Vagina (tissue), 2 donors: ENCODE results near the gene KRTAP9-6.

Experiments
- CTCF ChIP-seq, 3 experiments: fragments of 450-650 bp in 2 of 3; fragments of 200-600 bp in 1 of 3; sonication (generic) in 1 of 3; IDR thresholded peaks; one replicate each; pipeline ENCODE4 v1.5.1; 2017 to 2019; ENCODE audit warnings: antibody characterized with exemption in 3 of 3, mild to moderate bottlenecking in 2 of 3, moderate library complexity in 2 of 3
- POLR2A ChIP-seq, 2 donors: fragments of 450-650 bp; IDR thresholded peaks; one replicate each; pipeline ENCODE4 v1.6.1; 2017; ENCODE audit warnings: antibody characterized with exemption in 2 of 2, mild to moderate bottlenecking in 2 of 2, moderate library complexity in 2 of 2
- POLR2AphosphoS5 ChIP-seq, 2 donors: sonication (generic); formaldehyde crosslinking; IDR thresholded peaks; one replicate each; pipeline ENCODE4 v1.9.0; 2017; ENCODE audit warnings: antibody characterized with exemption in 2 of 2, mild to moderate bottlenecking in 2 of 2, low read depth in 1 of 2; ENCODE audit not compliant: insufficient read depth in 1 of 2

GRCh38 chr17:41271858-41272257 lies 6.7 kb downstream of the KRTAP9-6 start:
- TF ChIP-seq POLR2A (IDR thresholded peaks at IDR 0.05) (no peak), POLR2AphosphoS5 (IDR thresholded peaks at IDR 0.05; ENCODE audit: insufficient read depth in 1 of 2, low read depth in 1 of 2) (no peak), CTCF (IDR thresholded peaks at IDR 0.05) (no peak)
